ENCODE results near the gene FLII. TPM values are rescaled to one million over a fixed set of nuclear protein-coding genes. Genes with fewer than 3 reads are reported as not detected.

The FLII gene
- total and polyA plus RNA-seq, 2 experiments from 2014 or later: 175 to 373 TPM

- TF ChIP-seq ZNF462 (CRISPR knock-in tag; IDR thresholded peaks at IDR 0.05): no peak
- no peak for TF ChIP-seq CTCF (conservative IDR thresholded peaks at IDR 0.05; ENCODE audit: low read depth in 2 of 2)
Measured at GRCh38 chr17:18236494-18236893, 22.0 kb downstream of the FLII start (continued).

GRCh38 chr17:18235743-18236256 lies 22.7 kb downstream of the FLII start:
- H3K4me1 Mint-ChIP-seq: peaks cover 4% of the 10 kb centered on the region; the same call in 1 of the 3 replicates
- no peaks in the 10 kb centered on the region for H3K9me3 Mint-ChIP-seq
- H3K36me3 Mint-ChIP-seq (ENCODE audit: low read depth): peaks cover 39% of the 10 kb centered on the region
- 0 out of 2 replicates have a peak, but pooled peaks cover 3% of the 10 kb centered on the region for H3K36me3 ChIP-seq (ENCODE audit: insufficient read depth)
- DNase-seq (ENCODE audit: low spot score) (no peak), ATAC-seq (no peak)
- H3K27ac ChIP-seq (ENCODE audit: low read depth): no peak overlapping the region
- H3K4me3 ChIP-seq: no peak overlapping the region
- H4K20me1 ChIP-seq (replicated peaks; ENCODE audit: insufficient read depth): no peaks in the 10 kb centered on the region; the same call in 1 of the 2 replicates
- H3K79me2 ChIP-seq (replicated peaks; ENCODE audit: insufficient read depth): peaks cover 10% of the 10 kb centered on the region
- H3K9me2 ChIP-seq (ENCODE audit: insufficient read depth): no peaks in the 10 kb centered on the region
- no peaks in the 10 kb centered on the region for H3K4me1 ChIP-seq (ENCODE audit: insufficient read depth)
- no peaks in the 10 kb centered on the region for H3F3A ChIP-seq (replicated peaks; ENCODE audit: low read depth)
- H3K27me3 Mint-ChIP-seq (ENCODE audit: insufficient read depth, low read depth, poor library complexity): peaks cover 5% of the 10 kb centered on the region
- no peaks in the 10 kb centered on the region for H3K27me3 ChIP-seq (ENCODE audit: insufficient read depth)
- no peak overlapping the region for H3K4me3 Mint-ChIP-seq
- H2AFZ ChIP-seq: no peak overlapping the region
- no peak overlapping the region for H3K27ac Mint-ChIP-seq
- H3K4me2 ChIP-seq: no peak overlapping the region
- TF ChIP-seq ZNF462 (CRISPR knock-in tag; IDR thresholded peaks at IDR 0.05) (no peak), CREB1 (CRISPR knock-in tag; IDR thresholded peaks at IDR 0.05; ENCODE audit: low read depth) (no peak), JUNB (IDR thresholded peaks at IDR 0.05; ENCODE audit: unreplicated experiment) (no peak), ZNF331 (CRISPR knock-in tag; IDR thresholded peaks at IDR 0.05; ENCODE audit: low read depth) (no peak)
